ENCODE results near the gene TMC7. TPM values are rescaled to one million over a fixed set of nuclear protein-coding genes. Genes with fewer than 3 reads are reported as not detected.
A peak's percentile ranks its signal among the peaks of the same experiment; 100 is the strongest.
"Not testable (repeated sequence)": the region's sequence is repeated elsewhere in the genome, so short reads cannot be mapped to it uniquely, and the experiment has no call there.

TMC7 gene
- total RNA-seq (2014; rRNA removed; shearing (Covaris generic)), result 0.84 and 1.2 TPM in 2 replicates

GRCh38 chr16:18983565-18984434 lies at the start of gene TMC7:
TMC7 (plus strand) TSS chr16:18983934; CDS start chr16:18984064, 130 bp downstream.
- DNase-seq (ENCODE audit: low spot score), result peak; percentile 82

- no peak for DNase-seq (ENCODE audit: low spot score)
Measured at GRCh38 chr16:18936727-18937340, 46.9 kb upstream of the TMC7 start.

GRCh38 chr16:18937390-18937789 lies 46.3 kb upstream of the TMC7 start:
- no peak for DNase-seq (ENCODE audit: low spot score)

- DNase-seq (ENCODE audit: low spot score), result no peak
Measured at GRCh38 chr16:18938986-18939385, 44.7 kb upstream of the TMC7 start.

DNA sequence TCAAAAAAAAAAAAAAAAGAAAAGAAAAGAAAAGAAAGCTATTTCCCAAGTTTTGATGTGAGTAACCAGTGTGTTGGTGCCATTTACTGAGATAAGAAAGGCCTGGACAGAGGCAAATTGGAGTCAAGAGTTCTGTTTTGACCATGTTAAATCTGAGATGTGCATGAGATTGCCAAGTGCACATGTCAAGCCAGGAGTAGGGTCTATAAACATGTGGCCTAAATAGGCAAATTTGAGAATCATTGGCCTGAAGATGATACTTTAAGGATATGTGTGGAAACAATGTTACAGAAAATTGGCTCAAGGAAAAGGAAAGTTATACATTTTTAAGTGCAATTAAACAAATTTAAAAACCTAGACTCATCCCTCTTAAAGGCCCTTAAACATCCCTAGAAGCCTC lies 42.3 kb upstream of the TMC7 start:
- no peak for DNase-seq (ENCODE audit: low spot score)

DNA sequence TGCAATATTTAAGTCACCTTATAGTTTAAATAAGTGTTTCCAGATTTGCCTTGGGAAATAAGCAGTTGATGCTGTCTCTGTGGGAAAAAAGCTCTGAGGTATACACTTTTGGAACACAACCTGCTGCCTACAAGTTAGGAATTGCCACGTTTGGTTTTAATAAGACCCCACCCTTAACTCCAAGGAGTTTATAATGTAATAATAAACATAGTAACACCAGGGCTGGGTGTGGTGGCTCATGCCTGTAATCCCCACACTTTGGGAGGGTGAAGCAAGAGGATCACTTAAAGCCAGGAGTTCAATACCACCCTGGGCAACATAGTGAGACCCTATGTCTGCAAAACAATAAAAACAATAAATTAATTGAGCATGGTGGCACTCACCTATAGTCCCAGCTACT lies 41.7 kb upstream of the TMC7 start:
- DNase-seq (ENCODE audit: low spot score), result no peak

- DNase-seq (ENCODE audit: low spot score), result no peak
Measured at GRCh38 chr16:18943414-18943813, 40.3 kb upstream of the TMC7 start.

DNA sequence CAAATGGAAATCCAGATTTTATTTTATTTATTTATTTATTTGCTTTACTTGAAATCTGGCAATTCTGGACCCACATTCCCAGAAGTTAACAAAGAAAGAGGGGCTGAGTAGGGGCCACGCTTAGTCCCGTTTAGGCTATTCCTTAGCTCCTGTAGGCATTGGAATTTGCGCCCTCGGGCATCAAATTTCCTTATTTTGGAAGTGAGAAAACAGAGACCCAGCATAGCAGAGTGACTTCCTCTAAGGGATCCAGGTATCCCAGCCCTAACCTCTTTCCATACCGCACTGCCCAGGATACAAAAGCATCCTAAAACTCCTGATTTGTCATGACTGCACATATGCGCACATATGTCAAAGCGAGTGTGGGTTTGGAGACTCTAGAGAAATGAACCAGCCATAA lies 38.5 kb upstream of the TMC7 start:
- DNase-seq (ENCODE audit: low spot score), result no peak

DNA sequence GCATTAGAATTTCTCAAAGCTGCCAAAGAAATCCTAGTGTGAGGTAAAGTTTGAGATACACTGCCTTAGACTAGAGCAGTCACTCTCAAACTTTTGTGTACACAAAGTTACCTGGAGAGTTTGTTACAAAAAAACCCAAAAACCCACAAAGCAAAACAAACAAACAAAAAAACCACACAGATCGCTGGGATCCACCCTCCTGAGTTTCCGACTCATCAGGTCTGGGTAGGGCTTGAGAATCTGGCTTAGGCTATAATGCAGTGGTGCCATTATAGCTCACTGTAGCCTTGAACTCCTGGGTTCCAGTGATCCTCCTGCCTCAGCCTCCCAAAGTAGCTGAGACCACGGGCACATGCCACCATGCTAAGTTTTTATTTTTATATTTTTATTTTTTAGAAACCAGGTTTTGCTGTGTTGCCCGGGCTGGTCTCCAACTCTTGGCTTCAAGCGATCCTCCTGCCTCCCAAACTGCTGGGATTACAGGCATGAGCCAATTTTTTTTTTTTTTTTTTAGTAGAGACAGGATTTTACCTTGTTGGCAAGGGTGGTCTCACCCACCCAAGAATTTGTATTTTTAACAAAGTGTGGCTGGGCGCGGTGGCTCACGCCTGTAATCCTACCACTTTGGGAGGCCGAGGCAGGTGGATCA lies 35.2 kb upstream of the TMC7 start:
- no peak for DNase-seq (ENCODE audit: low spot score)

DNA sequence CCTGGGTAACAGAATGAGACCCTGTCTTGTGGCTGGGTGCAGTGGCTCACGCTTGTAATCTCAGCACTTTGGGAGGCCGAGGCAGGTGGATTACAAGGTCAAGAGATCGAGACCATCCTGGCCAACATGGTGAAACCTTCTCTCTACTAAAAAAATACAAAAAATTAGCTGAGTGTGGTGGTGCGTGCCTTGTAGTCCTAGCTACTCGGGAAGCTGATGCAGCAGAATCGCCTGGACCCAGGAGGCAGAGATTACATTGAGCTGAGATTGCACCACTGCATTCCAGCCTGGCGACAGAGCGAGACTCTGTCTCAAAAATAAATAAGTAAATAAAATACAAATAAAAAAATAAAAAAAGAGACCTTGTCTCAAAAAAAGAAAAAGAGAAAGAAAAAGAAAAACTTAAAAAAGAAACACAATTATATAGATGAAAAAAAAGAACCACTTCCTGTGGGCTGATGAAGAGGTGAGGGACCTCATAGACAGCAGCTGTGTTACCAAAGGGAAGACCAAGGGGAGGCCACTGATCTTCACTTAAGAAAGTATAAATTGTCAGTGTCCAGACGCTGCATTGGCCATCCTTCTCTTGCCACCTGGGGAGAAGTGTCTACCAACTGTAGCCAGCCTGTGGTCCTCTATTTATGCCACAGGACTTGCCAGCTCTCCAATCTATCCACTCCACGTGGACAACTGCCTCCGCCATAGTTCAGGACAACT lies 33.1 kb upstream of the TMC7 start:
- DNase-seq (ENCODE audit: low spot score), result no peak

DNA sequence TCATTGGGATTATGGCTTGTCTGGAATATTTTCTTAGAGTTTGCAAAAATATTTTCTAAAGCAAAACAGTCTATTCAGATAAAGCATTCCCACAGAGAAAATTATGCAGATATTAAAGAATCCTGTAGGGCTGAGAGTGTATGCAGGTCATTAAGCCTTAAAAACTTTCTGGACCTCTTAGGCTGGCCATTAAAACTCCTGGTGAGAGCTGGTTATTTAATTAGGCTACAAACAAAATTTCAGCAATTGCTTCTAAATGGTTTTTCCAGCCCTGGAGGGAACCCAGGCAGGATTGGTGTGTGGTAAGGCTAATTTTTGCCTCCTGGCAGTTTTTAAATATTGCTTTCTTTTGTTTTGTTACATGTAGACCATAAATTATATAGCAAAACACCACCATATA lies 30.2 kb upstream of the TMC7 start:
- no peak for DNase-seq (ENCODE audit: low spot score)

GRCh38 chr16:18955874-18956580 lies 27.7 kb upstream of the TMC7 start:
- not testable (repeated sequence) for DNase-seq (ENCODE audit: low spot score)

- DNase-seq (ENCODE audit: low spot score), result not testable (repeated sequence)
Measured at GRCh38 chr16:18956658-18957241, 27.0 kb upstream of the TMC7 start.

DNA sequence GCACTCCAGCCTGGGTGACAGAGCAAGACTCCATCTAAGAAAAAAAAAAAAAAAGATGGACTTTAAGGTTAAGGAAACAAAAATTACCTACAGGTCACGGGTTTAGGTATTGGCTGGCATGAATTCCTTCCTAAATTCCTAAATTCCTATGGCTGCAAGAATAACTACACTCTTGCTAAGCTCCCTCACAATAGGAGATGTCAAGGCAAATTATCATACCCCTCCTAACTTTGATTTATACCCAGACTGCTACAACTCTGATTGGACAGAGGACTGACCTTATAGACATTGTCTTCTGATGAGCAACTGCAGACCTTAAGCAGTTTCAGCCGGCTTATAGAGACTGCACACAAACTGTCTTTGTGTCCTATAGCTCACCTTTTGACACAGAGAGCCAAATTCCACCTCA lies 25.1 kb upstream of the TMC7 start:
- peak; percentile 58 for DNase-seq (ENCODE audit: low spot score)

GRCh38 chr16:18959031-18959505 lies 24.7 kb upstream of the TMC7 start:
- peak; percentile 33 for DNase-seq (ENCODE audit: low spot score)

- no peak for DNase-seq (ENCODE audit: low spot score)
Measured at GRCh38 chr16:18965555-18965954, 18.2 kb upstream of the TMC7 start.

DNA sequence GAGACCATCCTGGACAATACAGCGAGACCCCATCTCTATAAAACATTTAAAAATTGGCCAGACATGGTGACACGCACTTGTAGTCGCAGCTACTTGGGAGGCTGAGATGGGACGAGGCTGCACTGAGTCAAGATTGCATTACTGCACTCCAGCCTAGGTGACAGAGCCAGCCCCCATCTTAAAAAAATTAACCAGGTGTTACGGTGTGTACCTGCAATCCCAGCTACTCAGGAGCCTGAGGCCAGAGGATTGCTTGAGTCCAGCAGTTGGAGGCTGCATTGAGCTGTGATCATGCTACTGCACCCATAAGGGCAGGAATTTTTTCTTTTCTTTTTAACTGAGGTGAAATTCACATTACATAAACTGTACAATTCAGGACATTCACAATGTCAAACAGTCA lies 16.9 kb upstream of the TMC7 start:
- no peak for DNase-seq (ENCODE audit: low spot score)

- peak; percentile 76 for DNase-seq (ENCODE audit: low spot score)
Measured at GRCh38 chr16:18969050-18969854, 14.5 kb upstream of the TMC7 start.

GRCh38 chr16:18969855-18970240 lies 13.9 kb upstream of the TMC7 start:
- DNase-seq (ENCODE audit: low spot score), result no peak

DNA sequence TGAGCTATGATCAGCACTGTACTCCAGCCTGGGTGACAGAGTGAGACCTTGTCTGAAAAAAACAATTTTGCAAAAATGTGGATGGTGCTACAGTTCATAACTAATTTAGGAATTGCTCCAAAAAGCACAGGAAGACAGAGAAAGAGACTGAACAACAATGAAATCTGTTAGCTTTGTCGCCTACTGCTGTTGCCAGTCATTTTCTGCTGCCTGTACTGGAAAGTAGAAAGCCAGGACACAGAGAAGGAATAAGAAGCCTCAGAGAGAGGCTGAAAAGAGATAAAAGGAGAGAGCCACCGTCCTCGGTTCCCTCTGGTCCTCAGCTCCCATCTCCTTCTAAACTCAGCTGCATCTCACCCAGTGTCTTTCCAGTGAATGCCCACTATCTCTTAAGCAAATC lies 8.6 kb upstream of the TMC7 start:
- no peak for DNase-seq (ENCODE audit: low spot score)

Measured in A172 (cell line).